IPS-18c (cell line): Measurements from ENCODE around the gene BRSK1.
"Not testable (repeated sequence)": the region's sequence is repeated elsewhere in the genome, so short reads cannot be mapped to it uniquely, and the experiment has no call there.

ENCODE experiments used
- H3K4me3 ChIP-seq: 2 replicates; pipeline ENCODE4 v1.7.0; 2013; ENCODE audit warnings: low read depth, mild to moderate bottlenecking, low read length, moderate library complexity; ENCODE audit not compliant: insufficient read depth
- H3K9me3 ChIP-seq: one replicate; pipeline ENCODE4 v1.6.1; 2013; ENCODE audit warnings: mild to moderate bottlenecking, low read length, moderate library complexity; ENCODE audit not compliant: control insufficient read depth, insufficient read depth

The BRSK1 gene

GRCh38 chr19:55310498-55310897 lies 26.7 kb downstream of the BRSK1 start:
- Histone ChIP-seq H3K9me3 (no peaks in the 10 kb centered on the region), H3K4me3 (no peak overlapping the region)

GRCh38 chr19:55311397-55311796 lies 27.6 kb downstream of the BRSK1 start:
- no peaks in the 10 kb centered on the region for H3K9me3 ChIP-seq
- H3K4me3 ChIP-seq: no peak overlapping the region

GRCh38 chr19:55311797-55312196 lies 28.0 kb downstream of the BRSK1 start:
- Histone ChIP-seq H3K4me3 (no peak overlapping the region), H3K9me3 (no peaks in the 10 kb centered on the region)

GRCh38 chr19:55312621-55313512 lies 29.1 kb downstream of the BRSK1 start:
- H3K4me3 ChIP-seq: no peak overlapping the region
- no peaks in the 10 kb centered on the region for H3K9me3 ChIP-seq

GRCh38 chr19:55314396-55314795 lies 30.6 kb downstream of the BRSK1 start:
- no peaks in the 10 kb centered on the region for H3K9me3 ChIP-seq
- no peak overlapping the region for H3K4me3 ChIP-seq

GRCh38 chr19:55315956-55316525 lies 32.2 kb downstream of the BRSK1 start:
- no peaks in the 10 kb centered on the region for H3K9me3 ChIP-seq

GRCh38 chr19:55316646-55317045 lies 32.8 kb downstream of the BRSK1 start:
- no peak overlapping the region for H3K4me3 ChIP-seq
- no peaks in the 10 kb centered on the region for H3K9me3 ChIP-seq

More at GRCh38 chr19:55315956-55316525, 32.2 kb downstream of the BRSK1 start:
- H3K4me3 ChIP-seq: no peak overlapping the region

GRCh38 chr19:55319785-55320184 lies 36.0 kb downstream of the BRSK1 start:
- H3K9me3 ChIP-seq: no peaks in the 10 kb centered on the region
- H3K4me3 ChIP-seq: peak overlapping the region; percentile 34; the same call in 1 of the 2 replicates

- no peak overlapping the region for H3K4me3 ChIP-seq
Measured at GRCh38 chr19:55320844-55321419, 37.1 kb downstream of the BRSK1 start.

GRCh38 chr19:55321466-55322137 lies 37.8 kb downstream of the BRSK1 start:
- no peaks in the 10 kb centered on the region for H3K9me3 ChIP-seq
- no peak overlapping the region for H3K4me3 ChIP-seq

More at GRCh38 chr19:55320844-55321419, 37.1 kb downstream of the BRSK1 start:
- H3K9me3 ChIP-seq: no peaks in the 10 kb centered on the region

- Histone ChIP-seq H3K4me3 (no peak overlapping the region), H3K9me3 (no peaks in the 10 kb centered on the region)
Measured at GRCh38 chr19:55322204-55322885, 38.5 kb downstream of the BRSK1 start.

GRCh38 chr19:55324662-55325061 lies 40.9 kb downstream of the BRSK1 start:
- no peak overlapping the region for H3K4me3 ChIP-seq
- no peaks in the 10 kb centered on the region for H3K9me3 ChIP-seq

GRCh38 chr19:55325172-55325571 lies 41.4 kb downstream of the BRSK1 start, which contains the start of gene TMEM150B:
Gene TMEM150B, minus strand, starts transcription at chr19:55325341. Its CDS starts 4,305 bp downstream, at chr19:55321036.
- H3K4me3 ChIP-seq: no peak within 1 kb of the TSS

GRCh38 chr19:55328774-55329318 lies 45.0 kb downstream of the BRSK1 start:
- H3K4me3 ChIP-seq, H3K9me3 ChIP-seq: not testable (repeated sequence)

More at GRCh38 chr19:55325172-55325571, 41.4 kb downstream of the BRSK1 start, which contains the start of gene TMEM150B:
- no peaks in the 10 kb centered on the region for H3K9me3 ChIP-seq

- H3K9me3 ChIP-seq, H3K4me3 ChIP-seq: not testable (repeated sequence)
Measured at GRCh38 chr19:55329791-55330190, 46.0 kb downstream of the BRSK1 start.

- Histone ChIP-seq H3K4me3 (no peak overlapping the region), H3K9me3 (no peaks in the 10 kb centered on the region)
Measured at GRCh38 chr19:55333870-55334269, 50.1 kb downstream of the BRSK1 start.

- no peaks in the 10 kb centered on the region for H3K9me3 ChIP-seq
- no peak overlapping the region for H3K4me3 ChIP-seq
Measured at GRCh38 chr19:55336101-55336500, 52.3 kb downstream of the BRSK1 start.
